ENCODE data around the gene MIDN.

DNA sequence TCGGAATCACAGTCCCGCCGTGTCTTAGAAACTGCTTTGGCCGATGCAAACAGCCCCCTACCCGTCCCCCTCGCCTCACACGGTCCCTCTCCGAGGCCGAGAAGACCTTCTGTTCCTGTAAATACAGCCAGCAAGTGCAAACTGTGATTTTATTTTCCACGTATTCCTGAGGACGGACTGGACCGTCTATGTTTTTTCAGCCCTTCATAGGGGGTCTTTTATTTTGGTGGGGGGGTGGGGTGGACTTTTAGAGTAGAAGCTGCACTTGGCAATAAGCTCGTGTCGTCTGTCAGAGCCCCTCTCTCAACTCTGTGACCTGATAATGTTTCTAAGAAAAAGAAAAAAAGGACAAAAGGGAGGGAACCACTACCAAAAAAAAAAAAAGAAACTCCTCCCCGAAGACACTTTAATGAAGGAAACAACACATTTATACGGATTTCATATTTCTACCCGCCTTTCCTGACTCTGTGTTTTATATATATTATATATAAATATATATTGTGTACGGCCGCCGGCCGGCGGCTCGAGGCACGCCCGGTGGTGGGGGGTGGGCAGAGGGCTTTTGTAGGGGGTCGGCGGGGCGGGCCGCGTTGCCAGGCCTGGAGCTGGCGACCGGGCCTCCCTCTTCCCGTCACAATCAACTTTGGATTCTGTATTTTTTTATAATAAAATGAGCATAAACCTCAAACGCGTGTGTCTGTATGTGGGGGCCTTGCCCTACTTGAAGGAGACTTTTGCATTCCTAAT is 52.5 kb downstream of the MIDN start:
- TF ChIP-seq, protein P1, sequence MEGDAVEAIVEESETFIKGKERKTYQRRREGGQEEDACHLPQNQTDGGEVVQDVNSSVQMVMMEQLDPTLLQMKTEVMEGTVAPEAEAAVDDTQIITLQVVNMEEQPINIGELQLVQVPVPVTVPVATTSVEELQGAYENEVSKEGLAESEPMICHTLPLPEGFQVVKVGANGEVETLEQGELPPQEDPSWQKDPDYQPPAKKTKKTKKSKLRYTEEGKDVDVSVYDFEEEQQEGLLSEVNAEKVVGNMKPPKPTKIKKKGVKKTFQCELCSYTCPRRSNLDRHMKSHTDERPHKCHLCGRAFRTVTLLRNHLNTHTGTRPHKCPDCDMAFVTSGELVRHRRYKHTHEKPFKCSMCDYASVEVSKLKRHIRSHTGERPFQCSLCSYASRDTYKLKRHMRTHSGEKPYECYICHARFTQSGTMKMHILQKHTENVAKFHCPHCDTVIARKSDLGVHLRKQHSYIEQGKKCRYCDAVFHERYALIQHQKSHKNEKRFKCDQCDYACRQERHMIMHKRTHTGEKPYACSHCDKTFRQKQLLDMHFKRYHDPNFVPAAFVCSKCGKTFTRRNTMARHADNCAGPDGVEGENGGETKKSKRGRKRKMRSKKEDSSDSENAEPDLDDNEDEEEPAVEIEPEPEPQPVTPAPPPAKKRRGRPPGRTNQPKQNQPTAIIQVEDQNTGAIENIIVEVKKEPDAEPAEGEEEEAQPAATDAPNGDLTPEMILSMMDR (IDR thresholded peaks at IDR 0.05), result no peak
- TF ChIP-seq POLR2A (IDR thresholded peaks at IDR 0.05), result no peak
- TF ChIP-seq POLR2AphosphoS5 (IDR thresholded peaks at IDR 0.05; ENCODE audit: insufficient read depth in 1 of 2, low read depth in 1 of 2), result no peak

Measured in vagina (tissue), 2 donors.